Measurements from ENCODE around the gene CAPN14. TPM values are rescaled to one million over a fixed set of nuclear protein-coding genes. Genes with fewer than 3 reads are reported as not detected.

The CAPN14 gene
- total and polyA plus RNA-seq, 7 donors, result 0.16 to 0.27 (median 0.24) TPM; not detected in 3

- H3K4me1 ChIP-seq, result no peaks in the 10 kb centered on the region
- H3K27me3 ChIP-seq, result peaks cover 0 to 4% (median 0%) of the 10 kb centered on the region in 3 donors
- H3K4me3 ChIP-seq, result no peak overlapping the region
- intact Hi-C loops (cut with DNase I), result loop anchor here (5.0 kb wide), 1 partner anchor 949 kb away; no protein-coding TSS in a partner anchor
- no peaks in the 10 kb centered on the region for H3K9me3 ChIP-seq
- H3K27ac ChIP-seq, result no peak overlapping the region
- H3K36me3 ChIP-seq, result no peaks in the 10 kb centered on the region
- TF ChIP-seq CTCF (IDR thresholded peaks at IDR 0.05), result no peak
- no peak for TF ChIP-seq POLR2A (IDR thresholded peaks at IDR 0.05)
- no peak for TF ChIP-seq POLR2AphosphoS5 (IDR thresholded peaks at IDR 0.05)
- TF ChIP-seq EP300 (IDR thresholded peaks at IDR 0.05), result no peak
- DNase-seq, result no peak
- 82 to 83% methylated on average over 6 of the region's 6 CpGs for WGBS, 2 donors
These were observed 55.7 kb downstream of the CAPN14 start for GRCh38 chr2:31161637-31162036.

- DNase-seq, result no peak
- Histone ChIP-seq H3K36me3 (no peaks in the 10 kb centered on the region), H3K27me3 (no peaks in the 10 kb centered on the region), H3K4me1 (no peaks in the 10 kb centered on the region), H3K9me3 (no peaks in the 10 kb centered on the region), H3K27ac (no peak overlapping the region), H3K4me3 (no peak overlapping the region)
- intact Hi-C loops (cut with DNase I), result no loop called here
- whole genome bisulfite sequencing, 2 donors, result 62 to 83% methylated on average over 6 of the region's 6 CpGs
- no peak for TF ChIP-seq EP300 (IDR thresholded peaks at IDR 0.05)
- TF ChIP-seq POLR2A (IDR thresholded peaks at IDR 0.05), result no peak
These were observed 65.8 kb downstream of the CAPN14 start for GRCh38 chr2:31151501-31151900.

GRCh38 chr2:31150120-31150670 is 67.1 kb downstream of the CAPN14 start:
- Histone ChIP-seq H3K27ac (no peak overlapping the region), H3K4me3 (no peak overlapping the region), H3K4me1 (no peaks in the 10 kb centered on the region), H3K36me3 (no peaks in the 10 kb centered on the region), H3K9me3 (no peaks in the 10 kb centered on the region), H3K27me3 (no peaks in the 10 kb centered on the region)
- 85% methylated on average over 6 of the region's 6 CpGs for WGBS, 2 donors
- no peak for DNase-seq
- intact Hi-C loops (cut with DNase I), result no loop called here
- TF ChIP-seq POLR2A (IDR thresholded peaks at IDR 0.05) (no peak), CTCF (IDR thresholded peaks at IDR 0.05) (no peak), EP300 (IDR thresholded peaks at IDR 0.05) (no peak), POLR2AphosphoS5 (IDR thresholded peaks at IDR 0.05) (no peak)

GRCh38 chr2:31148514-31148913 is 68.8 kb downstream of the CAPN14 start:
- no peak for DNase-seq
- Histone ChIP-seq H3K27ac (no peak overlapping the region), H3K36me3 (no peaks in the 10 kb centered on the region), H3K27me3 (no peaks in the 10 kb centered on the region), H3K4me3 (no peak overlapping the region), H3K9me3 (no peaks in the 10 kb centered on the region), H3K4me1 (no peaks in the 10 kb centered on the region)
- TF ChIP-seq EP300 (IDR thresholded peaks at IDR 0.05), result no peak
- TF ChIP-seq CTCF (IDR thresholded peaks at IDR 0.05), result no peak
- TF ChIP-seq POLR2A (IDR thresholded peaks at IDR 0.05), result no peak
- no peak for TF ChIP-seq POLR2AphosphoS5 (IDR thresholded peaks at IDR 0.05)
- WGBS, 2 donors, result 90% methylated on average over 2 of the region's 2 CpGs
- intact Hi-C loops (cut with DNase I), result no loop called here

GRCh38 chr2:31147645-31148044 is 69.7 kb downstream of the CAPN14 start:
- Histone ChIP-seq H3K27me3 (no peaks in the 10 kb centered on the region), H3K9me3 (no peaks in the 10 kb centered on the region), H3K4me1 (no peaks in the 10 kb centered on the region), H3K27ac (no peak overlapping the region), H3K4me3 (no peak overlapping the region), H3K36me3 (no peaks in the 10 kb centered on the region)
- intact Hi-C loops (cut with DNase I), result no loop called here
- TF ChIP-seq CTCF (IDR thresholded peaks at IDR 0.05), result no peak
- no peak for TF ChIP-seq POLR2A (IDR thresholded peaks at IDR 0.05)
- TF ChIP-seq POLR2AphosphoS5 (IDR thresholded peaks at IDR 0.05), result no peak
- no peak for TF ChIP-seq EP300 (IDR thresholded peaks at IDR 0.05)
- DNase-seq, result no peak
- 64 to 75% methylated on average over 5 of the region's 5 CpGs for WGBS, 2 donors

Measured in sigmoid colon (tissue), 7 donors.